Stimulated activated CD8-positive, alpha-beta memory T cell treated with anti-CD3 and anti-CD28 coated beads, Interleukin-15, amount 100 ng/mL, for 48 hours (primary cell): ENCODE results near the gene USP24.
"Not testable (repeated sequence)": the region's sequence is repeated elsewhere in the genome, so short reads cannot be mapped to it uniquely, and the experiment has no call there.

Experiments used
- DNase-seq, 2 donors: peaks; one replicate each; pipeline ENCODE4 v3.0.0-alpha.2; 2020; ENCODE audit warnings: low read depth in 2 of 2

The USP24 gene

DNA sequence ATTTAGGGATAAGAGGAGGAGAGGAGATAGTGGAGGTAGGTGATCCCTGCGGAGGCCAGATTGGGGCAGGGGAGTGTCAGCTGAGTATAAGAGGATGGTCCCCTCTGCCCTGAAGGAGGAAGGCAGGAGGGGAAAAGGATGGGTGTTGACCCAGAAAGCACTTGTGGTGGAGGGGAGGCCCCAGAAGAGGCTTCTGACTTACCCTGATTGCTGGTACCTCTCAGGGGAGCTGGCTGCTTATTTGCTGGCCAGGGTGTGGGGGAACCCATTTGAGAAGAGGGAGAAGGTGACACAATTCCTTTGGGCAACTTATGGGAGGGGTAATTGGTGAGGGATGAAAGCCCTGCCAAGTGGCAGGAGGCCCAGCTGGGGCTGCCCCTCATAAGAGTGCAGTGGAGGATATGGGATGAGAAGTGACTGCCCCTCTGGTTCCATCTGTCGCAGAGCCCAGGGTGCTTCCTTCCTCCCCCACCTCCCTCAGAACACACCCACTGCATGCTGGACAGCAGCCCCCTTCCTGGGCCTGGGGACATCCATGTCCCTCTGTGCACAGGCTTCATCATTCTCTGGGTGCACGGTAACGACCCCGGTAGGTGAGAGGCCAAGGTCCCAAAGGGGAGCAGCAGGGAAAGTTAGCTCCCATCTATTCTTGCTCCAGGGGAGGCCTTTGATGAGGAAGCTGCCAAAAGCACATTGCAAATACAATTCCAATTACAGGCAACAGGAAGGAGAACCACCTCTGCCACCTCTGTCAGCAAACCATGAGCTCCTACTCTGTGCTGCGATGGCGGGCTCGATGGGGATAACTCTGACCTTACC lies 177.2 kb downstream of the USP24 start:
- DNase-seq: no peak

DNA sequence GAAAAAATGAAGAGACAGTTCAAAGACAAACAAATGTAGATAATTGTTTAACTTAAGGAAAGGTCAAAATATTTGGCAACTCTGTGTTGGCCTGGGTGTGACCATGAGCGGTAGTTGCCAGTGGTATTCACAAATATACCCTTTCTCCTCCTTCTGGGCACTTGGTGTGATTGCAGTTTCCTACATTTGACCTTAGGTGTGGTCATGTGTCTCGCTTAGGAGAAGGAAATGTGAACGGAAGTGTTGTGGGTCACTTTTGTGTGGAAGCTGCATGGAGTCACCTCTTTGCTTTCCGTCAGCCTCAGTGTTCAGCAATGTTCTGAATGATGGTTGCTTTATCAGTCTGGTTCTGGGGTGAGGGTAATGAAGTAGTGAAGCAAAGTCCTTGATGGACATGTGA lies 179.3 kb downstream of the USP24 start:
- DNase-seq: no peak

DNA sequence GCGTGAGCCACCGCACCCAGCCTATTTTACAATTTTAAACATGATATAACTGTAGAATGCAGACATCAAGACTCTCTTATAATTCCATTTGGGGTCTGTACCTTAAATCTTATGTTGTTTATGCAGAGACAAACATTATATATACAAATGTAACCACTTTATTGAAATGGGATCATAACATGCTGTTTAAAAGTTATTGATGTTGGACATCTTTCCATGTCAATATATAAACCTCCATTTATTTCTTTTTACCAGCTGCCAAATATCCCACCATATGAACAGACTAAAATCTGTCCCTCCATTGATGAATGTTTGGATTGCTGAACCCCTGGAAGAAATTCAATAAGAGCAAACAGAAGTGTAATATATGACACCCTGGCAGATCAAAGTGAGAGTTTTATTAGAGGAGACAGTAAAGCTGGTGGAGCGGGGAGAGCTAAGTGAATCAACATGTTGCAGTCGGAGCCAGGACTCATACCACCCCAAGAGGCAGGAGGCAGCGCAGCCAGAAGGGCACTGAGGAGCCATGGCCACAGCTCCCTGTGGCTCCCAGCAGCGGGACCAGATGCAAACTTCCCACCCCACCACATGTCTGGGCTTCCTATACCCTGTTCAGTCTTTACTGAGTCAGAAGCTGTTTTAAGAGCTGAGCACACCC lies 180.6 kb downstream of the USP24 start:
- DNase-seq: no peak

DNA sequence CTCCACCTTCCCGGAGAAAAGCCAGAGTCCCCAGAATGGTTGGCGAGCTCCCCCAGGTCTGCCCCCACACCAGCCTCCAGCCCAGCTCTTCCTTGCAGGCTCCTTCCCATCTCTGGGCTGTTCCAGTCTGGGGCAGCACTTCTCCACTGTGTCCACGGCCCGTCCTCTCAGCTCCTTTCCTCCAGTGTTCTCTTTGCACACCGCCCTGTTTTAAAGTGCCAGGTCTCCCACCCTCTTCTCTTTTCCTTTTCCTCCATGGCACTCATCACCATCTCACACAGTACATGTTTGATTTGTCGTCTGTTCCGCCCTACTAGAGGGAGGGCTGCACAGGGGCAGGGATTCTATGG lies 181.9 kb downstream of the USP24 start:
- no peak for DNase-seq

DNA sequence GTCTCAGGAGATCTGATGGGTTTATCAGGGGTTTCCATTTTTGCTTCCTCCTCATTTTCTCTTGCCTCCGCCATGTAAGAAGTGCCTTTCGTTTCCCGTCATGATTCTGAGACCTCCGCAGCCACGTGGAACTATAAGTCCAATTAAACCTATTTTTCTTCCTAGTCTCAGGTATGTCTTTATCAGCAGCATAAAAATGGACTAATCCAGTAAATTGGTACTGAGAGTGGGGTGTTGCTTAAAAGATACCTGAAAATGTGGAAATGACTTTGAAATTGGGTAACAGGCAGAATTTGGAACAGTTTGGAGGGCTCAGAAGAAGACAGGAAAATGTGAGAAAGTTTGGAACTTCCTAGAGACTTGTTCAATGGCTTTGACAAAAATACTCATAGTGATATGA lies 184.1 kb downstream of the USP24 start:
- not testable (repeated sequence) for DNase-seq

DNA sequence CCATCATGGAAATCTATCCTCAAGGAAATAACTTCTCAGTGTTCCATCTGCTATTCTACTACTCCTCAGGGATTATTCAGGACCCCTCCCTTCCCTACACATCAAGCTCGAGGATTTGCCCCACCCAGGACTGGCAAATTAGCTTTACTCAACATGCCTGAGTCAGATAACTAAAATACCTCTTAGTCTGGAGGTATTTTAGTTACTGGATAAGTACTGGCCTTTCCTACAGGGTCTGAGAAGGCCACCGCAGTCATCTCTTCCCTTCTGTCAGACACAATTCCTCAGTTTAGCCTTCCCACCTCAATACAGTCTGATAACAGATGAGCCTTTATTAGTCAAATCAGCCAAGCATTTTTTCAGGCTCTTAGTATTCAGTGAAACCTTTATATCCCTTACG lies 188.5 kb downstream of the USP24 start:
- not testable (repeated sequence) for DNase-seq

DNA sequence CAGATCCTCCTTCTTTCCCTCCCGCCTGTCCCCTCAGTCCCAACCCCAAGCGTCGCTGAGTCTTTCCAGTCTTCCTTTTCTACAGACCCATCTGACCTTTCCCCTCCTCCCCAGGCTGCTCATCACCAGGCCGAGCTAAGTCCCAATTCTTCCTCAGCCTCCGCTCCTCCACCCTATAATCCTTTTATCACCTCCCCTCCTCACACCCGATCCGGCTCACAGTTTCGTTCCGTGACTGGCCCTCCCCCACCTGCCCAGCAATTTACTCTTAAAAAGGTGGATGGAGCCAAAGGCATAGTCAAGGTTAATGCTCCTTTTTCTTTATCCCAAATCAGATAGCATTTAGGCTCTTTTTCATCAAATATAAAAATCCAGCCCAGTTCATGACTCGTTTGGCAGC lies 191.0 kb downstream of the USP24 start:
- DNase-seq: not testable (repeated sequence)

DNA sequence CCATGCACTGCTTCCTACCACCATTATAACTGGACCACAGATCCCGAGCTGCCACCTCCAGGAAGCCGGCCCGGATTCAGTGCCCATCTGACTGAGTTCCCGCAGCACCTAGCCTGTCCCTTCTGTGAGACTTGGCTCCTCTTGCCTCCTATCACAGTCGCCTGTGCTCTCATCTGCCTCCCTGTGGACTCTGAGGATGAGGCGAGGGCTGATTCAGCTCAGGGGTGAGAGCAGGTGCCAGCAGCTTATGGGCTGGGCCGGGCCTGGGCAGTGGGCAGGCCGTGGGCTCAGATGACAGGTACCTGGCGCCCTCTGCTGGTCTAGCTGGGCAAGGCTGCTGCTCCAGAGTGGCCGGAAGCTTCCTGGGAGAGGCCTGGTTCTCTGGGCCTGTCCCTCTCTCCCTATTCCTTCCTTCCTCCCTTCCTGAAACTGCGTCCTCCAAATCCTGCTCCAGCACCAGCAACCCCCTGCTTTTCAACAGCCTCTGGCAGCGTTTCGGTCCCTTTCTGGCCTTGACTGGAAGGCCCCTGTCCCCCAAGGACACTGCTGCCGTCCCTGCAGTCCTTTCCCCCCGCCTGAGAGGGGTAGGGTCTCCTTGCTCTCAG lies 193.1 kb downstream of the USP24 start:
- DNase-seq: peak; percentile 37 to 51

DNA sequence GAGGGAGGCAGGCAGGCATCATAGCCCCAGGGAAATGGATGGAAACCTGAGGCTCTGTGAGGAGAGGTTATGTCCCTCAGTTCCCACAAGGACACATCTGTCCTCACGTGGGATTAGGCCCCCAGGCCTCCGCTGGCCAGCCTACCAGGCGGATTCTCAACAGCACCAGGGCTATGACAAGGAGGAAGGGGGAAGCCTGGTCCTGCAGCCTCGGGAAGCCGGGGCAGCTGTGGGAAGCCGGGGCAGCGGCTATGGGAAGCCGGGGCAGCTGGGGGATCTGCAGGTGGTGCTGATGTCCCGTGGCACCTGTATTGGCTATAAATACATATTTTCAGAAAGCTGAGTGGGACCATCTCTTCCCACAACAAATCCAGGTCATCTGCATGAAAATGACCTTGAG lies 196.8 kb downstream of the USP24 start:
- DNase-seq: no peak
